MCF 10A (cell line): ENCODE measurements around the gene FMNL2. TPM values are rescaled to one million over a fixed set of nuclear protein-coding genes. Genes with fewer than 3 reads are reported as not detected.

ENCODE experiments used
- BruUV-seq: library from RNA; stranded (reverse); fragments of 400-500 nt; replicated peaks from 2 replicates; lab custom pipeline; 2021; lab: Mats Ljungman, UMichigan
- CTCF ChIA-PET: fragments of 300-600 bp; sonication (Branson Sonifier 250); formaldehyde crosslinking; extraction: SDS; loops from one replicate; lab custom pipeline; 2021; ENCODE audit warnings: antibody characterized with exemption, inconsistent platforms; lab: Yijun Ruan, JAX
- POLR2A ChIA-PET: fragments of 300-600, 350-650 bp; sonication (Branson Sonifier 250); formaldehyde crosslinking; extraction: SDS; loops from one replicate; lab custom pipeline; 2020; ENCODE audit warnings: antibody characterized with exemption, inconsistent platforms; lab: Yijun Ruan, JAX
- DNase-seq: peaks from one replicate; pipeline ENCODE4 v3.0.0-alpha.2; 2018; ENCODE audit not compliant: unreplicated experiment
- H3K27ac Mint-ChIP-seq: one replicate; pipeline ENCODE4 v1.8.0; 2022; ENCODE audit warnings: mild to moderate bottlenecking, low read depth, mixed read lengths; ENCODE audit not compliant: unreplicated experiment
- H3K27me3 Mint-ChIP-seq: one replicate; pipeline ENCODE4 v1.8.0; 2022; ENCODE audit warnings: mixed read lengths; ENCODE audit not compliant: insufficient read depth, unreplicated experiment
- H3K36me3 Mint-ChIP-seq: one replicate; pipeline ENCODE4 v1.8.0; 2022; ENCODE audit warnings: mild to moderate bottlenecking, moderate library complexity, mixed read lengths; ENCODE audit not compliant: insufficient read depth, unreplicated experiment
- H3K4me1 Mint-ChIP-seq: one replicate; pipeline ENCODE4 v1.8.0; 2022; ENCODE audit warnings: mixed read lengths; ENCODE audit not compliant: insufficient read depth, unreplicated experiment
- H3K4me3 Mint-ChIP-seq: one replicate; pipeline ENCODE4 v1.8.0; 2022; ENCODE audit warnings: mild to moderate bottlenecking, moderate library complexity, mixed read lengths; ENCODE audit not compliant: unreplicated experiment
- H3K9me3 Mint-ChIP-seq: one replicate; pipeline ENCODE4 v1.8.0; 2022; ENCODE audit warnings: mixed read lengths; ENCODE audit not compliant: unreplicated experiment
- CTCF ChIP-seq: fragments of 200-600 bp; IDR thresholded peaks from one replicate; pipeline ENCODE4 v1.8.0; 2022; ENCODE audit warnings: antibody characterized with exemption, mild to moderate bottlenecking; ENCODE audit not compliant: unreplicated experiment
- intact Hi-C: fragments of 100-400 bp; cut with micrococcal nuclease; formaldehyde crosslinking; loops from 2 replicates; pipeline ENCODE4 v1.14.1; 2022
- total RNA-seq: library from RNA; stranded (reverse); gene quantifications from 2 replicates; pipeline ENCODE4 v1.2.3, GENCODE V29; 2022

The FMNL2 gene
- total RNA-seq, 1 experiment from 2014 or later = 76.5 TPM

- no peaks in the 10 kb centered on the region for H3K4me1 Mint-ChIP-seq
- no peak for TF ChIP-seq CTCF
- peaks cover 98% of the 10 kb centered on the region for H3K36me3 Mint-ChIP-seq
- BruUV-seq = no TSS peak
- ChIA-PET POLR2A (interaction anchor here (1.5 to 1.7 kb wide), 2 partner anchors 15 to 20 kb away, joined by 3 to 7 read pairs; no protein-coding TSS in a partner anchor), CTCF (no interaction called here)
- intact Hi-C loops = no loop called here
- no peak overlapping the region for H3K27ac Mint-ChIP-seq
- no peak for DNase-seq
- no peaks in the 10 kb centered on the region for H3K27me3 Mint-ChIP-seq
- H3K4me3 Mint-ChIP-seq = no peak overlapping the region
- H3K9me3 Mint-ChIP-seq = no peaks in the 10 kb centered on the region
These were observed 323.2 kb downstream of the FMNL2 start for GRCh38 chr2:152658221-152658620.

GRCh38 chr2:152661076-152661475 is 326.1 kb downstream of the FMNL2 start:
- POLR2A ChIA-PET = interaction anchor here (0.7 to 1.4 kb wide), 3 partner anchors 12 to 56 kb away, joined by 3 to 5 read pairs (median 3); partner anchors contain the start of gene PRPF40A
- Mint-ChIP-seq H3K27me3 (no peaks in the 10 kb centered on the region), H3K9me3 (no peaks in the 10 kb centered on the region), H3K27ac (no peak overlapping the region), H3K36me3 (peaks cover 99% of the 10 kb centered on the region), H3K4me1 (no peaks in the 10 kb centered on the region), H3K4me3 (no peak overlapping the region)
- TF ChIP-seq CTCF = no peak
- CTCF ChIA-PET = interaction anchor here (0.6 to 0.7 kb wide), 4 partner anchors 13 to 847 kb away, joined by 3 to 4 read pairs (median 4); no protein-coding TSS in a partner anchor
- no peak for DNase-seq
- no TSS peak for BruUV-seq
- intact Hi-C loops = no loop called here

GRCh38 chr2:152664725-152665124 is 329.8 kb downstream of the FMNL2 start:
- CTCF ChIA-PET = interaction anchor here (0.5 to 0.7 kb wide), 2 partner anchors 37 to 478 kb away, joined by 3 read pairs; no protein-coding TSS in a partner anchor
- Mint-ChIP-seq H3K36me3 (peaks cover 94% of the 10 kb centered on the region), H3K9me3 (no peaks in the 10 kb centered on the region), H3K27me3 (no peaks in the 10 kb centered on the region), H3K27ac (no peak overlapping the region), H3K4me3 (no peak overlapping the region), H3K4me1 (no peaks in the 10 kb centered on the region)
- no peak for TF ChIP-seq CTCF
- no TSS peak for BruUV-seq
- POLR2A ChIA-PET = interaction anchor here (1.0 kb wide), 1 partner anchor 16 kb away, joined by 3 read pairs; no protein-coding TSS in a partner anchor
- no peak for DNase-seq
- intact Hi-C loops = no loop called here

GRCh38 chr2:152674334-152674733 is 339.4 kb downstream of the FMNL2 start:
- ChIA-PET CTCF (no interaction called here), POLR2A (interaction anchor here (1.0 to 1.3 kb wide), 2 partner anchors 15 to 23 kb away, joined by 3 to 7 read pairs; no protein-coding TSS in a partner anchor)
- peaks cover 93% of the 10 kb centered on the region for H3K36me3 Mint-ChIP-seq
- no TSS peak for BruUV-seq
- H3K27me3 Mint-ChIP-seq = no peaks in the 10 kb centered on the region
- no peak for TF ChIP-seq CTCF
- DNase-seq = no peak
- intact Hi-C loops = no loop called here
- H3K27ac Mint-ChIP-seq = no peak overlapping the region
- no peaks in the 10 kb centered on the region for H3K9me3 Mint-ChIP-seq
- H3K4me1 Mint-ChIP-seq = no peaks in the 10 kb centered on the region
- H3K4me3 Mint-ChIP-seq = no peak overlapping the region
